NCI-H748 (cell line): ENCODE data around the gene GRB2.
"Not testable (repeated sequence)": the region's sequence is repeated elsewhere in the genome, so short reads cannot be mapped to it uniquely, and the experiment has no call there.

ENCODE experiments used
- DNase-seq: peaks from one replicate; lab custom pipeline; 2025; ENCODE audit not compliant: unreplicated experiment; lab: John Stamatoyannopoulos, UW

The GRB2 gene

DNA sequence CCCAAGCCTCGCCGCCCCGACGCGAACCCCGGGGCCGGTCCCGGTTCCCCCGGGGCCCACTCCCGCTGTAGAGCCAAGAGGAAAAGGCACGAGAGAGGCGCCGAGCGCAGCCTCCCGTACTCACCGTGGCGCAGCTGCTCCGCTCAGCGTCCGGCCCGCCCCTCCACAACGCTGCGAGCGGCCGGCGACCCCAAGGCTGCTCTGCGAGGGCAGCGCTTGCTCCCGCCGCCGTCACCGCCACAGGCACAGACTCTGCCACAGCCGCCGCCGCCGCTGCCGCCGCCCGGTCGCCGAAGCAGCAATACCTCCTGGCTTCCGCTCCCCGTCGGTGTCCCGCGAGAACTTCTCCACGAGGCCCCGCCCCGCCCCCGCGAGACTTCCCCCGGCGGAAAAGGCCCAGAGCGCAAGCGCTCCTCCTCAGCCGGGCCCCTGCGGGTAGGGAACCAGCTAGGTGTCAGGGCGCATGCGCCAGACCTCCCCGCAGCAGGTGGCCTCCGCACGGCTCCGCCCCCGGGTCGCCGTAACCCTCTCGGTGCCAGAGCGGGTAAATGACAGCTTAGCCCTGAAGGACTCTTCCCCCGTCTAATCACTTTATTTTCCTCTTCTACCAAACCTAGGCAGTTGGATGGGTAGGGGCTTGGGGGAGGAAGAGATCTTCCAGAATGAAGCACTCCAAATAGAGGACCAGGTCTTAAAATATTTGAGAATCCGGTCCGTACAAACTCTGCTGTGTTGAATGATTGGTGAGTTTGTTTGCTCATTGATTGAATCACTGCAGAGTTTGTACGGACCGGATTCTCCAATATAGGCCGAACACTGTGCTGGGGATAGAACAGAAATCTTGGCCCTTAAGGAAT lies at the start of gene GRB2:
Gene GRB2, minus strand, starts transcription at position 314 of the 857 bp plus-strand sequence. CDS start 12,050 bp downstream, outside the sequence.
- DNase-seq, result peak; percentile 91

DNA sequence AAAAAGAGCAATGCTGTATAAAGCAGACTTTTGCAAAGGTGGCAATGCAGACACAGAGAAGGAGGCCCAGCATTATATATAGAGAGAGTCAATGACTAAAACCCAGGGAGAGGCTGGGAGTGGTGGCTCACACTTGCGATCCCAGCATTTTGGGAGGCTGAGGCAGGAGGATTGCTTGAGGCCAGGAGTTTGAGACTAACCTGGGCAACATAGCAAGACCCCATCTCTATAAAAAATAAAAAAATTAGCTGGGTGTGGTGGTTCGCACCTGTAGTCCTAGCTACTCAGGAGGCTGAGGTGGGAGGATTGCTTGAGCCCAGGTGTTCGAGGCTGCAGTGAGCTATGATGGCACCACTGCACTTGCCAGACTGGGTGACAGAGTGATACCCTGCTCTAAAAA lies 49.2 kb upstream of the GRB2 start:
- DNase-seq, result not testable (repeated sequence)

DNA sequence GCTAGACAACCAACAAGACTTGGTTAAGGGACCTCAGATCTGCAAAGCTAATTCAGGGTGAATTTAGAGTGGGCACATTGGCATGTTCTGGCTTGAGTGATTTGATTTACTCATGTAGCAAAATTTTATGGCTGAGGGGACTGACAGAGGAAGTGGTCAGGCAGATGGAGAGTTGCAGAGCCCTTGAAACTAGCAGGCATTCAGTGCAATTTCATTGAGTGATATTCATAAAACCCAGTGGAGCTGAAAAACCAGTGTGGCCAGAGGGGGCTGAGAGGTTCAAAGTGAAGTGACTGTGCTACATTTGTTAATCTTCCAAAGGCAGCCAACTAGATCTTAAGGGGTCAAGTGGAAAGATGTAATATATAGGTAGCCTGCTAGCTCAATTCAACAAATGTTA lies 48.7 kb upstream of the GRB2 start:
- DNase-seq, result no peak

DNA sequence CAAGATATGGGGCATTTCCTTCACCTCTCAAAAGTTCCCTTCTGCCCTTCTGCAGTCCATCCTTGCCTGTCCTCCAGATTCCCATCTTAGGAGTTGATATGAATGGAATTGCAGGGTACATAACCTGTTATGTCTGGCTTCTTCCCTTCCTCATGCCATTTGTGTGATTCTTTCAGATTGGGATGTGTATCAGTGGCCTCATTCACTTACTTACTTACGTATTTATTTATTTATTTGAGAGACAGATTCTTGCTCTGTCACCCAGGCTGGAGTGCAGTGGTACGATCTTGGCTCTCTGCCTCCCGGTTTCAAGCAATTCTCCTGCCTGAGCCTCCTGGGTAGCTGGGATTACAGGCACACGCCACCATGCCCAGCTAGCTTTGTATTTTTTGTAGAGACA lies 44.8 kb upstream of the GRB2 start:
- DNase-seq, result no peak

DNA sequence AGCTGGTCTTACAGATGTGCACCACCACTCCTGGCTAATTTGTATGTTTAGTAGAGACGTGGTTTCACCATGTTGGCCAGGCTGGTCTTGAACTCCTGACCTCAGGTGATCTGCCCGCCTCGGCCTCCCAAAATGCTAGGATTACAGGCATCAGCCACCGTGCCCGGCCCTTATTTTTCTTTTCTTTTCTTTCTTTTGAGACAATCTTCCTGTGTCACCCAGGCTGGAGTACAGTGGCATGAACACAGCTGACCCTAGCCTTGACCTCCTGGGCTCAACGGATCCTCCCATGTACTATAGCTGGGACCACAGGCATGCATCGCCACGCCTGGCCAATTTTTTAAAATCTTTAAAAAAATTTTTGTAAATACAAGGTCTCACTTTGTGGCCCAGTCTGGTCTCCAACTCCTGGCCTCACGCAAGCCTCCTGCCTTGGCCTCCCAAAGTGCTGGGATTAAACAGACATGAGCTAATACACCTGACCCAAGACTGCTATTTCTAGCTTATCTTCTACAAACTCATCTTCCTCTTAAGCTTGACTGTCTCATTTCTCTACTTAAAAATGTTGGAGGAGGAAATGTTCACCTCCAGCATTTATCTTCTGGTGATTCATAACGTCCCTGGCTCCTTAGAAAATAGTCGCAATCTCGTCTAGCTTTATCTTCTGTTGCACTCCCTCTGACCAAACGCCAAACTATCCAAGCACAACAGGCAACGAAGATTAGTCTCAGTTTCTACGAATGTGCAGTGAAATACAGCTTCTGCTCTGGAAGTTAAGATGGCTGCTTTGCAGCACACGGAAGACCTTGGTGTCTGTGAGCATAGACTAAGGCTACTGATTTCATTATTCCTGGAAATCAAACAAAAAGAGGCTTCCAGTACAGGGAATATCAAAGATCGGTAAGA lies 42.7 kb upstream of the GRB2 start:
- no peak for DNase-seq

DNA sequence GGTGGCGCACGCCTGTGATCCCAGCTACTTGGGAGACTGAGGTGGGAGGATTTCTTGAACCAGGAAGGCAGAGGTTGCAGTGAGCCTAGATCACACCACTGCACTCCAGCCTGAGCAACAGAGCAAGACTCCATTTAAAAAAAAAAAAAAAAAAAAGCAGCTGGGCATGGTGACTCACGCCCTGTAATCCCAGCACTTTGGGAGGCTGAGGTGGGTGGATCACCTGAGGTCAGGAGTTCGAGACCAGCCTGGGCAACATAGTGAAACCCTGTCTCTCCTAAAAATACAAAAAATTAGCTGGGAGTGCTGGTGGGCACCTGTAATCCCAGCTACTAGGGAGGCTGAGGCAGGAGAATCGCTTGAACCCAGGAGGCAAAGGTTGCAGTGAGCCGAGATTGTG lies 40.4 kb upstream of the GRB2 start:
- not testable (repeated sequence) for DNase-seq

DNA sequence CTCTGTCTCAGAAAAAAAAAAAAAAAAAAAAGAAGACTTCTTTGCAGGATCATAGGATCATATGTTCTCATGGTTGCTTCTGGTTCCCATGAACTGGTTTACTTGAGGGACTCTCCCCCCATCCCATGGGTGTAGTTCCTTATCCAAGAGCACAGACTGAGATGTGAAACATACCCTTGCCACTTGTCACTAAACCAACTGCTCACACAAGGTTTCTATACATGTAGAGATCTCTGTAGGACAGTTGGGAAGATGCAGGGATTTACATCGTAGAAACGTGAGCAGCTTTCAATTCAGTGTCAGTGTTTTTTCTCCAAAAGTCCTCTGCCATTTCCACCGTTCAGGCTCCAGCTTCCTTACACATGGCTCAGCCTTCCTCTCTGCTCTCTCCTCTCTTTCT lies 39.8 kb upstream of the GRB2 start:
- no peak for DNase-seq

DNA sequence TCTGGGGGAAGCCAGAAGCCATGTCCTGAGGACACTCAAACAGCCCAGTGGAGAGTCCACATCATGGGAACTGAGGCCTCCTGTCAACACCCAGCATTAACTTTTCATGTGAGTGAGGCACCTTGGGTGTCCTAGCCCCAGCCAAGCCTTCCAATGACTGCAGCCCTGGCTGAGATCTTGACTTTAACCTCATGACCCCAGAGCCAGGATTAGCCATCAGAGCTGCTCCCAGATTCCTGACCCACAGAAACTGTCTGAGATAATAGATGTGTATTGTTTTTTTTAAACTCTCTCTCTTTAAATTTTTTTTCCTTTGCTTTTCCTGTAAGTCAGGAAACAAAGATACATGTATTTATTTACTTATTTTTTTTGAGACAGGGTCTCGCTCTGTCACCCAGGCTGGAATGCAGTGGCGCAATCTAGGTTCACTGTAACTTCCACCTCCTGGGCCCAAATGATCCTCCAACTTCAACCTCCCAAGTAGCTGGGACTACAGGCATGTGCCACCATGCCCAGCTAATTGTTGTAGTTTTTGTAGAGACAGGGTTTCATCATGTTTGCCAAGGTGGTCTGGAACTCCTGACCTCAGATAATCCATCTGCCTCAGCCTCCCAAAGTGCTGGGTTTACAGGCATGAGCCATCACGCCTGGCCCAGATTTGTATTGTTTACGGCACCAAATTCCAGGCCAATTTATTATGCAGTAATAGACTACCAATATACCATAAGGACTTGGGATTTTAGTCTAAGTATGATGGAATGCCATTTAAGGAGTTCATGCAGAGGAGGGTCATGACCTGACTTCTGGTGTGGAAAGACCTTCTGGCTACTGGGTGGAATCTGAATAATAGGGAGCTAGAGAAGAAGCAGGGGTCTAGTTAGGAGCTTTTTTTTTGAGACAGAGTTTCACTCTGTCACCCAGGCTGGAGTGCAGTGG lies 37.0 kb upstream of the GRB2 start:
- no peak for DNase-seq

DNA sequence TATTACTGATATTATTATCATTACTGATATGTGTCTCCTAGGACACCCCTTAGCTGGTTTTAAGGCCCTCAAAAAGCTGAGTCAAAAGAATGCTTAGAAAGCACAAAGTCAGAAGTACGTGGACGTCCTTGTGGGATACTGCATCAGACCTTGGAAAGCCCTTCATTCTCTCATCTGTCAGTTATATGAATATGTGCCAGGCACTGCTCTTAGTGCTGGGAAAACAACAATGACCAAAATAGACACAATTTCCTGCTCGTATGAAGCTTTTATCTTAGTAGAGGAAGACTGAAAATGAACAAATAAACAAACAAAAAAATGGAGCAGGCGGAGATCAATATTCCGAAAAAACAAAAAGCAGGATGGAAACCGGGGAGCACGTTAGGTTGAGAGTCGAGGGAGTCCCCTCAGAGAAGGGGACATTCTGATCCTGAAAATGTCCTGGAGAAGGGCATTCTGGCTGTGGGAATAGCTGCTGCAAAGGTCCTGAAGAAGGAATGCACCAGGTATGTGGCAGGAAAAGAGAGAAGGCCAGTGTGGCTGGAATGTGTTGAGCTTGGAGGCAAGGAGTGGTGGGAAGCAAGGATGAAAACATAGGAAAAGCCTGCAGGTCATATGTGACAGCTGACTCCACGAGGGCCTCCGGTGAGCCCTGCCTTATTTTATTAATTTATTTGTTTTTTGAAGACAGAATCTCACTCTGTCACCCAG lies 35.4 kb upstream of the GRB2 start:
- DNase-seq, result no peak

DNA sequence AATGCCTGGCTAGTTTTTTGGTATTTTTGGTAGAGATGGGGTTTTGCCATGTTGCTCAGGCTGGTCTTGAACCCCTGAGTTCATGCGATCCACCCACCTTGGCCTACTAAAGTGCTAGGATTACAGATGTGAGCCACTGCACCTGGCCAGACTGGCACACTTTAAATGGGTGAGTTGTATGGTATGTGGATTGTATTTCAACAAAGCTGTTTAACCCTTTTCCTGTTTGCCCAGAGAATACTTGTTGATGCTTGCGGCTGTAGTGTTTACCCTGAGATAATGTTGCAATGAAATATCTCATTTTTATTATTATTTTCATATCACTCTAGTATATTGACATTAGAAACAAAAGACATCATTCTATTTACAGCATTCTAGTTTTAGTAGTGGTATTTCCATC lies 33.8 kb upstream of the GRB2 start:
- no peak for DNase-seq

DNA sequence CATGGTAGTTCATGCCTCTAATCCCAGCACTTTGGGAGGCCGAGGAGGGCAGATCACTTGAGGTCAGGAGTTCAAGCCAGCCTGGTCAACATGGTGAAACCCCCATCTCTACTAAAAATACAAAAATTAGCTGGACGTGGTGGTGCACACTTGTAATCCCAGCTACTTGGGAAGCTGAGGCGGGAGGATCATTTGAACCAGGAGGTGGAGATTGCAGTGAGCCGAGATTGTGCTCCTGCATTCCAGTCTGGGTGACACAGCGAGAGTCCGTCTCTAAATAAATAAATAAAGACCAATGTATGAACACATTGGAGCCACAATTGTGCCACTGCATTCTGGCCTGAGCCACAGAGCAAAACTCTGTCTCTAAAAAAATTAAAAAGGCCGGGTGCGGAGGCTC lies 31.9 kb upstream of the GRB2 start:
- DNase-seq, result not testable (repeated sequence)

DNA sequence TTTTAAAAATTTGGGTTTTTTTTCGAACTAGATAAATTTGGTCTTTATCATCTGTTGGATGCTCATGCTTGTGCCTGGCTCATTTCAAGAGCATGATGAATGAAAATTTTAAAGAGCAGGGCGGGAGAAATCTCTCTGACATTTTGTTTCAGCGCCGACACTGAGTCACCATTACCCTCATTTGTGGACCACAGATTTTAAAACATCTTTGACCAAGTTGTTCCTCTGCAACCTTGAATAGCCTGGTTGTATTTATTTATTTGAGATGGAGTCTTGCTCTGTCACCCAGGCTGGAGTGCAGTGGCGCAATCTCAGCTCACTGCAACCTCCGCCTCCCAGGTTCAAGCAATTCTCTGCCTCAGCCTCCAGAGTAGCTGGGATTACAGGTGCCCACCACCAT lies 29.0 kb upstream of the GRB2 start:
- DNase-seq, result not testable (repeated sequence)

DNA sequence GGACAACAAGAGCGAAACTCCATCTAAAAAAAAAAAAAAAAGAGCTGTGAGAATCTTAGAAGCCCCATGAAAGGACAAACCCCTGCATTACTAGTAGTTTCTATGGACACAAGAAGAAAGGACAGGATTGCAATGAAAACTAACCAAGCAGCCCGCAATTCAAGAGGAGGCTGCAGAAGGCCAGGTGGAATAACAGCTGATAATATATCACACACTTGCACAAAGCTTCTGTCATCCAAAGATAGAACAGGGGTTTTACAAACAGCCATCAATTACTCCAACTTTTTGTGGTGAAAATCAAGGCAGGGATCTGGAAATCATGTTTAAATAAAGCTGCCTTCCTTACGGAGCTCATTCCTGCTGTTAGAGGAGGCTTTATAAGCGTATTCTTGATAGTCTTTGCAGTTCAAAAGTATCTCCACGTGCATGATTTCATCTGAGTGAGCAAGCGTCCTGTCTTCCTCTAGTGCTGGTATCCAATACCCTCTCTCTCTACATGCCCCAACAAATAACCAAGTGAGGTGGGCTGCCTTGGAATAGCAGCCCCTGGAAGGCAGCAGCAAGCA lies 27.8 kb upstream of the GRB2 start:
- DNase-seq, result no peak

DNA sequence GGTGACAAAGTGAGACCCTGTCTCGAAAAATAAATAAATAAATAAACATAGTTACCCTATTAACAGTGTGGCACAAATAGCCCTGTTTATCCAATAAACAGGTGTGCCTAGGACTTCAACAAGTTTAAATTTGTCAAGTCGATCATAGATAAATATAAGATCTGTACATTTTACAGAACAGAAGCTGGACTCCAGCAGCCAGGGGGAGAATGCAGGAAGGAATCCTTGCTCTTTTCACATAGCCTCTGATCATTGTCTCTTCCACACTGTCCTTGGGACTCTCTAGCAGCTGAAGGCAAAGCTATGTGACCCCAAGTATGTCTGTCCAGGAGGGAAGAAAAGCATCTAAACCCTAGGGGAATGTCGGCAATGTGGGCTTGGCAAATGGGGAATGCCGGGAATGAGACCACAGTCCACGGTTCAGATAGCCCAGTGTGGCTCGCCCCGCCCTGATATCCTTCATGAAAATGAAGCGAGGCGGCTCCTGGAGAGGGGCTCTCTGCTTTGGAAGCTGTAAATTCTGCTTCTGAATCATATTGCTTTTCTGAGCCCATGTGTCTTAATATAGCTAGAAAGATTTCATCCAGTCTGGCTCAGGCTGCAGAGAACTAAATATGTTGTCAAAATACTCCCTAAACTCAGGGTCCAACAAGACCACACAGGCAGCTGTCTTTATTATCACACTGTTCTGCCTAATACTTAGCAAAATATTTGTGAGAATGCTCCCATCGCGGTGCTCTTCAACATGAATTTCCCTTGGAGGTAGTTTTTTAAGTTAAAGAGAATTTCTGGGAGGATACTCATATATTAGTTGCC lies 24.9 kb upstream of the GRB2 start:
- no peak for DNase-seq

DNA sequence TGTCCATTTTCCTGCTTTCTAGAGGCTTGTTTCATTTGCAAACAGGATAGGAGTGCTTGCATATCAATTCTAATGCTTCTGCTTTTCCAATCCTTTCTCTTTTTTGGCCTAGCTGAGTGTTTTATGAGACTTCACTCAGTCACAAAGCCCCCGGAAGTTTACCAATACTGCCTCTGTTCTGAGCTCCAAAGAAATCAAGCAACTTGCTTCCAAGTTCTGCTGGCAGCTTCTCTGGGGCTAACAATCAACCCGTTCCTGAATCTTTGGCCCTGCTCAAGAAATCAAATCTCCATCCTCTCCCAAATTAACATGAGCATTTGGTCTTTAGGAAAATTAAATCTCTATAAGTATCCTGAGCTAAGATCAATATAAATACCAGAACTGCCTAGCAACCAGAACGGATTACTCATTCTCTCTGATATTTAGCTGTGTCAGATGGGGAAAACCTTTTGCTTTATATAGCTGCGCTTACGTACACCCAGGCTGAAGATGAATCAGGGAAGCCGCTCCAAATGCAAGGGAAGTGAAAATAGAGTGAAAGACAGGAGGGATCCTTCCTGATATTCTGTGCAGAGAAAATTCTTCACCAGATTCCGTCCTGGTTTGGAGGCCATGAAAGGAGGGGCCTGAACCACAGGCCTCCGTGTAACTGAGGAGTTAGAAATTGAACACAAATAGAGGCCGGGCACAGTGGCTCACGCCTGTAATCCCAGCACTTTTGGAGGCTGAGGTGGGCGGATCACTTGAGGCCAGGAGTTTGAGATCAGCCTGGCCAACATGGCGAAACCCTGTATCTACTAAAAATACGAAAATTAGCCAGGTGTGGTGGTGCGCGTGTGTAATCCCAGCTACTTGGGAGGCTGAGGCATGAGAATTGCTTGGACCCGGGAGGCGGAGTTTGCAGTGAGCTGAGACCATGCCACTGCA lies 23.3 kb upstream of the GRB2 start:
- no peak for DNase-seq

DNA sequence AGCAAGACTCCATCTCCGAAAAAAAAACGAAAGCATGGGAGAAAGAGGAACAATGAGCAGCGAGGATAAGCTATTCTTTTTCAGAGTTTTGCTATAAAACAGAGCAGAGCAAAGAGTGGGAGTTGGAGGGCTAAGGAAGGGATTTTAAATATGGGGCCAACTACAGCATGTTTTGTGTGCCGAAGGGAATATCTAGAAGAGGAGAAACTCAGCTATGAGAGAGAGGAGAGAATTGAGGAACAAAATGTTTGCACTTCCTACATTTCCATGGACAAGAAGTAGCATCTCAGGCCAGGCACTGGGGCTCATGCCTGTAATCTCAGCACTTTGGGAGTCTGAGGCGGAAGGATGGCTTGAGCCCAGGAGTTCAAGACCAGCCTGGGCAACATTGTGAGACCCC lies 13.1 kb upstream of the GRB2 start:
- DNase-seq, result no peak

DNA sequence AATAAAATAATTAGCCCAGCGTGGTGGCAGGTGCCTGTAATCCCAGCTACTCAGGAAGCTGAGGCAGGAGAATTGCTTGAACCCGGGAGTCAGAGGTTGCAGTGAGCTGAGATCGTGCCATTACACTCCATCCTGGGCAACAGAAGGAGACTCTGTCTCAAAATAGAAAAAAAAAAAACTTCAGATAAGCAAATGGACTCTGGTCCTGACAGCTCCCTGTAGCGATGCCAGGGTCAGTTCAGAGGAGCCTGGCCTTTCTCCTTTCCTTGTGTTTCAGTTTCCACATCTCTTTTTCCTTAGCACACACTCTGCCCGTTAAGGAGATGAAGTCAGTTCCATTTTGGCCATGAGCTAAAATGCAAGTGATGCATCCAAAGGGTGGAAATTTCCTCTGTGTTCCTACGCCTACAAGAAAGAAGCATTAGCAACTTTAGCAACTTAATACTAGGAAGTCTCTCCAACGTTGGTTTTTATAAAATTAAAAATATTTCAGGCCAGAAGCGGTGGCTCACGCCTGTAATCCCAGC lies 11.6 kb upstream of the GRB2 start:
- DNase-seq, result no peak

DNA sequence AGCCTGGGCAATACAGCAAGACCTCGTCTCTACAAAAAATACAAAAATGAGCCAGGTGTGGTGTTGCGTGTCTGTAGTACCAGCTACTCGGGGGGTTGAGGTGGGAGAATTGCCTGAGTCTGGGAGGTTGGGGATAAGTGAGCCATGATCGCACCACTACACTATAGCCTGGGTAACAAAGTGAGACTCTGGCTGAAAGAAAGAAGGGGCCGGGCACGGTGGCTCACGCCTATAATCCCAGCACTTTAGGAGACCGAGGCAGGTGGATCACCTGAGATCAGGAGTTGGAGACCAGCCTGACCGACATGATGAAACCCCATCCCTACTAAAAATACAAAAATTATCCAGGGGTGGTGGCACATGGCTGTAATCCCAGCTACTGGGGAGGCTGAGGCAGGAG lies 10.5 kb upstream of the GRB2 start:
- no peak for DNase-seq
